ENCODE results near the gene OR2B6. TPM values are rescaled to one million over a fixed set of nuclear protein-coding genes. Genes with fewer than 3 reads are reported as not detected.

Gene OR2B6
- total RNA-seq, 2 experiments from 2014 or later, result not detected

DNA sequence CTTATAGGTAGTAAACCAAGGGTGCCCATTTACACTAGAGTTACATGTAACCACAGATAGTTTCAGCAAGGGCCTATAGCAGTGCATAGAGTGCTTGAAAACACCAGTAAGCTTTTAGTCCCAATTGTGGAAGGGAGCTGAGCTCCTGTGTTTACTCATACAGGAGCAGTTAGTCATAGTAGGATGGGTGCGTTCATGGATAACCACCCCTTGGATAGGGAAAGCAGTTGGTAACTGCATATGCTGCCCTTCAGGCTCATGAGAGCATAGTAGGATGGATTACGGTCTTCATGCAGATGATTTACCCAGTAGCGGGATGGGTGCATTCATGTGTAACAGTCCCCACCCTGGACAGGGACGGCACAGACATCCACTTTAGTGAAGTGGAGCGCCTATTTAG, 45.1 kb downstream of the OR2B6 start:
- H3K27me3 Mint-ChIP-seq, result peaks cover 11% of the 10 kb centered on the region
- intact Hi-C loops (cut with micrococcal nuclease), result no loop called here
- H3K4me3 Mint-ChIP-seq, result no peak overlapping the region
- H3K36me3 Mint-ChIP-seq, result no peaks in the 10 kb centered on the region
- CTCF ChIA-PET, result no interaction called here
- no peaks in the 10 kb centered on the region for H3K9me3 Mint-ChIP-seq
- no peak overlapping the region for H3K27ac Mint-ChIP-seq
- no peak for DNase-seq
- no peaks in the 10 kb centered on the region for H3K4me1 Mint-ChIP-seq (ENCODE audit: low read depth)
- POLR2A ChIA-PET, result no interaction called here

DNA sequence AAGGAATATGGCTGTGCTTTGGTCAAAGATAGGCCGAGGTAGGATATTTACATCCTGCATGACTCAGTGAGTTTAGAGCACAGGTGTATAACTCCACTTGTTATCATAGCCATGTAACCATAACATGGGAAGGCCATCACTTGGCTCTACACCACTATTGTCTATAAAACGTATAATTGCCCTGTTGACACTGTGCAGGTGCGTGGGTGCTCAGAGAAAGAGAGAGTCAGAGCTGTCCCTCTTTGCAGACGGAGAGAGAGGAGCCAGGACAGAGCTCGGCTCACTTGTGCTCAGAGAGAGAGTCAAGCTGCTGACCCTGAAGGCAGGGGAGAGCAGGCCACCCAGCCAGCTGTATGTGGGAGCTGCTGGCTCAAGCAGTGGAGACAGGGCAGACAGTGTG, 46.0 kb downstream of the OR2B6 start:
- DNase-seq, result no peak
- peaks cover 9% of the 10 kb centered on the region for H3K27me3 Mint-ChIP-seq
- no peak overlapping the region for H3K27ac Mint-ChIP-seq
- H3K9me3 Mint-ChIP-seq, result no peaks in the 10 kb centered on the region
- H3K4me3 Mint-ChIP-seq, result no peak overlapping the region
- no peaks in the 10 kb centered on the region for H3K4me1 Mint-ChIP-seq (ENCODE audit: low read depth)
- intact Hi-C loops (cut with micrococcal nuclease), result no loop called here
- no peaks in the 10 kb centered on the region for H3K36me3 Mint-ChIP-seq
- ChIA-PET POLR2A (no interaction called here), CTCF (no interaction called here)

DNA sequence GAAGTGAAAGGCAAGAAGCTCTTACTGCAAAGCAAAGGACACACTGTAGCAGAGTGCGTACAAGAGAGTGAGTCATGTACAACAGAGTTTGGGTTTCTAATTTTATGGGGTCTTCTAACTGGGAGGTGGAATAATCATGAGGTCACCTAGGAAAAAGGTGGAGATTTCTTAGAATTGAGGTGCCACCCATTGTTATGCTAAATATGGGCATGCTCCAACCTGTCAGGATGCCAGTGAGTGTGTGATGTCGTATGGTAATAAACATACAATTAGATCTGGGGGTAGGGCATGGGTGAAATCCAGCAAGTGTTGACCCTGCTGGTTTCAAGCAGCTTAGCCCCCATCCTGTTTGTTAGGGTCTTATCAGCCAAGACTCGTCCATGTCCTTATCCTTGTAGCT, 46.6 kb downstream of the OR2B6 start:
- no peaks in the 10 kb centered on the region for H3K36me3 Mint-ChIP-seq
- peaks cover 12% of the 10 kb centered on the region for H3K27me3 Mint-ChIP-seq

DNA sequence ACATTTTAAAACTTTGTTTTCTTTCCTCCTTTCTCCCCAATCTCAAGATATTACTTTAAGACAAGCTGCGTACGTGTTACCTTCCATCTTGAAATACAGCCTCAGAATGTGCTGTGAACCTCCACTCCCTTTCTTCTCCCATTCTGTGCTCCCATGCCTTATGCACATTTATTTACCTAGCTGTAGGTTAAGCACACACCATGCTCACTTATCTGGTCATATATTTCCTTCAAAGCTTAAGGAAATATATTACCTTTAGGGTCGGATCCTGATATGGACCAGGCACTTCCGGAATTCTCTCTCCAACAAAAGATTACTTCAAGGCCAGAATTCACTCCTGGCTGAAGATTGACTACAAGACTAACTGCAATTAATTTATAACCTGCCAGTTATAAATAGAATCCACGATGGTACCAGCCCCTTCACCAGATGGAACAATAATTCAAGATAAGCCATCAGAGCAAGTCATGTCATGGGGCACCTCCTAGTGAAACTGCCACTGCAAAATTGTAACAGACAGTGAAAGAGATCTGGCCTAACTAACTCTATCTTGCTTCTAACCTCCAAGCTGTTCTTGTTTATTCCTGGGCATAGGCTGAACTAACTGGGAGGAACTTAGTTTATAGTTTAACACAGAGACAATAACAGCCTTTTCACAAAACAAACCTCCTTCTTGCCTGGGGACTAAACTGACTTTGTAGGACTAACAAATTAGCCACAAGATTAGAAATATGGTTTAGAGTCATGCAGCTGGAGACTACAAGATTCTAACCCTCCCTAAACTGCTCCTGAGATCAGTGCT, 47.5 kb downstream of the OR2B6 start:
- intact Hi-C loops (cut with micrococcal nuclease), result no loop called here
- no peak overlapping the region for H3K27ac Mint-ChIP-seq
- H3K27me3 Mint-ChIP-seq, result peaks cover 13% of the 10 kb centered on the region
- no peaks in the 10 kb centered on the region for H3K36me3 Mint-ChIP-seq
- POLR2A ChIA-PET, result no interaction called here
- CTCF ChIA-PET, result no interaction called here
- no peak for DNase-seq
- no peak overlapping the region for H3K4me3 Mint-ChIP-seq
- H3K9me3 Mint-ChIP-seq, result no peaks in the 10 kb centered on the region
- no peaks in the 10 kb centered on the region for H3K4me1 Mint-ChIP-seq (ENCODE audit: low read depth)

More for the DNA sequence above, 46.6 kb downstream of the OR2B6 start:
- intact Hi-C loops (cut with micrococcal nuclease), result no loop called here
- Mint-ChIP-seq H3K9me3 (no peaks in the 10 kb centered on the region), H3K27ac (no peak overlapping the region), H3K4me1 (ENCODE audit: low read depth) (no peaks in the 10 kb centered on the region), H3K4me3 (no peak overlapping the region)
- ChIA-PET CTCF (no interaction called here), POLR2A (no interaction called here)
- DNase-seq, result no peak

DNA sequence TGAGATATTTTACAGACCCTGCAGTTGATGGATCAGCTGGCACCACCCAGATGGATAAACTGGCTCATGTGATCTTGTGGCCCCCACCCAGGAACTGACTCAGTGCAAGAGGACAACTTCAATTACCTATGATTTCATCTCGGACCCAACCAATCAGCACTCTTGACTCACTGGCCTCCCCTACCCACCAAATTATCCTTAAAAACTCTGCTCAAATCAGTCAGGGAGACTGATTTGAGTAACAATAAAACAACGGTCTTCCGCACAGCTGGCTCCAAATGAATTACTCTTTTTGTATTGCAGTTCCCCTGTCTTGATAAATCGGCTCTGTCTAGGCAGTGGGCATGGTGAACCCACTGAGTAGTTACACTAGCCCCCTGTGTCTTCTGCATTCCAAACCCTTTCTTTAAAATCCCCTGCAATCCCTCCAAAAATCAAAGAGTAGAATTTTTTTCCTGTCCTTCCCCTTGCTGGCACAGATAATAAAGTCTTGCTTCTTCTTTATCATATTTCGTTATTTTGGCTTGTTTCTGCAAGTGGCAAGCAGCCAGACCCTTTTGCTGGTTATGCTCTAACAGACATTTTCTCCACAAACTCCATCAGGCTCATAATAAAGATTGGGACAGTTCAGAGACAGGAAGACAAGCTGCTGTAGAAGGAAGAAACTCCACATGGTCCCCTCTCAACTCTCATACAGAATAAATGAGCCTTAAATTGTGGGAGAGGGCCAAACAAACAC, 48.3 kb downstream of the OR2B6 start:
- H3K27me3 Mint-ChIP-seq, result peaks cover 15% of the 10 kb centered on the region
- H3K36me3 Mint-ChIP-seq, result no peaks in the 10 kb centered on the region
- intact Hi-C loops (cut with micrococcal nuclease), result no loop called here
- no peak overlapping the region for H3K27ac Mint-ChIP-seq
- POLR2A ChIA-PET, result no interaction called here
- CTCF ChIA-PET, result no interaction called here
- DNase-seq, result no peak
- no peak overlapping the region for H3K4me3 Mint-ChIP-seq
- H3K9me3 Mint-ChIP-seq, result no peaks in the 10 kb centered on the region
- H3K4me1 Mint-ChIP-seq (ENCODE audit: low read depth), result no peaks in the 10 kb centered on the region

DNA sequence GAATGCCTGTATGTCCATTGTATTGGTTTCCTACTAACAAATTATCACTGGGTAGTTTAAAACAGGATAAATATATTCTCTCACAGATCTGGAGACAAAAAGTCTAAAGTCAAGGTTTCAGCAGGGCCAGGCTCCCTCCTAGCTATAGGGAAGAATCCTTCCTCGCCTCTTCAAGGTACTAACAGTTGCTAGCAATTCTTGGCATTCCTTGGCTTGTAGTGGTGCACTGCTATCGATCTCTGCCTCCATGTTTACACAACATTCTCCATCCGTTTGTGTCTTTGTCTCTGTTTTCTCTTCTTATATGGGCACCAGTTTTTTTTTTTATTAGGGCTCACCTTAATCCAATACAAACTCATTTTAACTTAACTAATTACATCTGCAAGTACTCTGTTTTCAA, 48.9 kb downstream of the OR2B6 start:
- POLR2A ChIA-PET, result no interaction called here
- CTCF ChIA-PET, result no interaction called here
- intact Hi-C loops (cut with micrococcal nuclease), result no loop called here
- no peak for DNase-seq
- H3K27ac Mint-ChIP-seq, result no peak overlapping the region
- no peaks in the 10 kb centered on the region for H3K36me3 Mint-ChIP-seq
- H3K27me3 Mint-ChIP-seq, result peaks cover 13% of the 10 kb centered on the region
- no peaks in the 10 kb centered on the region for H3K4me1 Mint-ChIP-seq (ENCODE audit: low read depth)
- H3K9me3 Mint-ChIP-seq, result no peaks in the 10 kb centered on the region
- H3K4me3 Mint-ChIP-seq, result no peak overlapping the region

Other genes with a start within 250 kb of the OR2B6 start
- not detected for gene OR2B2, start 44.8 kb upstream of the OR2B6 start, total RNA-seq
- 1 to 10 TPM; 3.7 to 4.0 TPM for gene ZNF165, start 123.3 kb downstream of the OR2B6 start, total RNA-seq
- 1 to 10 TPM; 2.8 to 3.6 TPM for gene ZSCAN16, start 167.4 kb downstream of the OR2B6 start, total RNA-seq
- gene ZKSCAN8, start 184.6 kb downstream of the OR2B6 start, total RNA-seq, result 10 to 100 TPM; 14.4 to 16.5 TPM

Measured in activated CD4-positive, alpha-beta memory T cell treated with anti-CD3 and anti-CD28 coated beads for 36 hours (primary cell).